Omental fat pad (tissue), 4 donors: ENCODE results near the gene INSYN2B. TPM values are rescaled to one million over a fixed set of nuclear protein-coding genes. Genes with fewer than 3 reads are reported as not detected.

Source experiments
- ATAC-seq: fragments of 150-250 bp; one replicate; pipeline ENCODE4 v1.9.1; 2016; ENCODE audit warnings: mild to moderate bottlenecking, moderate library complexity; ENCODE audit not compliant: low FRiP score
- DNase-seq: peaks from one replicate; pipeline ENCODE4 v3.0.0-alpha.2; 2019; ENCODE audit warnings: low spot score
- total RNA-seq, 4 donors: library from RNA; depleted of rRNA; stranded (reverse); fragments of >200 nt; gene quantifications; one replicate each; pipeline ENCODE4 v1.1.0, GENCODE V29; 2016
- TF ChIP-seq, protein P1 (sequence below), 3 donors: fragments of 450-650 bp; IDR thresholded peaks; one replicate each; pipeline ENCODE4 v1.5.1; 2016 to 2017; ENCODE audit warnings: antibody characterized with exemption in 3 of 3, mild to moderate bottlenecking in 3 of 3, moderate library complexity in 2 of 3

The INSYN2B gene
- total RNA-seq, 4 donors from 2014 or later: 1.4 to 8.4 (median 5.4) TPM

GRCh38 chr5:169978714-169979113 is 1.6 kb downstream of the INSYN2B start:
- ATAC-seq (no peak), DNase-seq (no peak)
- TF ChIP-seq, protein P1, sequence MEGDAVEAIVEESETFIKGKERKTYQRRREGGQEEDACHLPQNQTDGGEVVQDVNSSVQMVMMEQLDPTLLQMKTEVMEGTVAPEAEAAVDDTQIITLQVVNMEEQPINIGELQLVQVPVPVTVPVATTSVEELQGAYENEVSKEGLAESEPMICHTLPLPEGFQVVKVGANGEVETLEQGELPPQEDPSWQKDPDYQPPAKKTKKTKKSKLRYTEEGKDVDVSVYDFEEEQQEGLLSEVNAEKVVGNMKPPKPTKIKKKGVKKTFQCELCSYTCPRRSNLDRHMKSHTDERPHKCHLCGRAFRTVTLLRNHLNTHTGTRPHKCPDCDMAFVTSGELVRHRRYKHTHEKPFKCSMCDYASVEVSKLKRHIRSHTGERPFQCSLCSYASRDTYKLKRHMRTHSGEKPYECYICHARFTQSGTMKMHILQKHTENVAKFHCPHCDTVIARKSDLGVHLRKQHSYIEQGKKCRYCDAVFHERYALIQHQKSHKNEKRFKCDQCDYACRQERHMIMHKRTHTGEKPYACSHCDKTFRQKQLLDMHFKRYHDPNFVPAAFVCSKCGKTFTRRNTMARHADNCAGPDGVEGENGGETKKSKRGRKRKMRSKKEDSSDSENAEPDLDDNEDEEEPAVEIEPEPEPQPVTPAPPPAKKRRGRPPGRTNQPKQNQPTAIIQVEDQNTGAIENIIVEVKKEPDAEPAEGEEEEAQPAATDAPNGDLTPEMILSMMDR (IDR thresholded peaks at IDR 0.05): no peak

DNA sequence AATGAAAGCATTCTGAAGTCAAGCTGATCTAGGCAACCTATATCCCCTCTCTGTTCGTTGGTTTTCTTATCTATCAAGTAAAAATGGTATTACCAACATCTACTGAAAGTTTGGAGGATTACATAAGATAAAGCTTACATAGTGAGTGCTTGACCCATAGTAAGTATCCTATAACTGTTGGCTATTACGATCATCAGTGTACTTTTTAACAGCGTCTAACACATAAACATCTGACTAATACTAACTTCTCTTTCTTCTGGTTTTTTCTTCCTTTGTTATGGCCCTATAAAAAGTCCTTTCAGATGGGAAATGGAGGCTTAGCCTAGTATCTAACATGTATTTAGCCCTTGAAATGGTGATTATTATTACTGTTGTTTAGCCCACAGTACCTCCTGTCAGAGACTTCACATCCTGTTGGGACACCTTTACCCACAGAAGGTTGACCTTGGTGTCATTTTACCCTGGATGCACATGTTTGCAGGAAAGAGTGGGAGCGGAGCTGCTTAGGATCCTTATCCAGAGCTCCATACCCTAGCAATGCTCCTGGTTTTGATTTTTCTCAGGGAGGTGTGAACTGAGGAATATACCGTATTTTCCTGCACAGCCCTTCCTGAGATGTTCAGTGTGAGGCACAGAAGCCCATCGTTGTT is 6.0 kb downstream of the INSYN2B start:
- DNase-seq (no peak), ATAC-seq (no peak)
- TF ChIP-seq, protein P1 (IDR thresholded peaks at IDR 0.05): no peak

DNA sequence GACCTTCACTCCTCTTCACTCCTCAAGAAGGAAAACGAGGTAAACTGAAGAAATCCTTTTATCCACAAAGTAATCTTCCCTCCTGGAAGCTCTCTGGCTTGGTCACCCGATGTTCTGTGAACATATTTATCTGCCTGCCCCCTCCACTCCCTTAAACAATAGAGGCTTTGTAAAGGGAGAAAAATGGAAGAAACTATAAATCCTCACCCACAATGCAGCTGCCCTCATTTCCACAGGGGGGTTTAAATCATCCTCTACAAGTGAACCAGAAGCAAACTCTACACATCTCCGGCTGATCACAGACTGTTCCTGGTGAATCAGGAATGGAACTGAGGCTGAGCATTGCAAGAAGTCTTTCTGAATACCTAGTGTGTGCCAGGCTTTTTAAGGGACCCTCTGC is 7.2 kb downstream of the INSYN2B start:
- DNase-seq (no peak), ATAC-seq (no peak)
- TF ChIP-seq, protein P1 (IDR thresholded peaks at IDR 0.05): no peak

DNA sequence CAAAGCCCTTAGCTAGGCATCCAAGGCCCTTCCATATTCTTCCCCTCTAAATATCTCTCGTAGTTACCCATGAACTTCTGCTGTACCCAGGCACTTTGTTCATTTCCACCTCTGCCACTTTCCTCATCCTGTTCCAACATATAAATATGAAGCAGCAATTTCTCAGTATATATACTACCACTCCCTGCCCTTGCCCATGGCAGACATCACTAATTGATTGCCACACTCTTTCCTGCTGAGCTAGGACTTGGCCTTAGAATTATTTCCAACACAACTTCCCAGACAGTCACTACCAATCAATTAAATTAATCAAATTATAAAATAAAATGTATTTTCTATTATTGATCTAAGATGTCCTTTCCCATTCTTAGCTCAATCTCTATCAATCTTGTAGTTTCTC is 8.5 kb downstream of the INSYN2B start:
- TF ChIP-seq, protein P1 (IDR thresholded peaks at IDR 0.05): no peak
- DNase-seq (no peak), ATAC-seq (no peak)

DNA sequence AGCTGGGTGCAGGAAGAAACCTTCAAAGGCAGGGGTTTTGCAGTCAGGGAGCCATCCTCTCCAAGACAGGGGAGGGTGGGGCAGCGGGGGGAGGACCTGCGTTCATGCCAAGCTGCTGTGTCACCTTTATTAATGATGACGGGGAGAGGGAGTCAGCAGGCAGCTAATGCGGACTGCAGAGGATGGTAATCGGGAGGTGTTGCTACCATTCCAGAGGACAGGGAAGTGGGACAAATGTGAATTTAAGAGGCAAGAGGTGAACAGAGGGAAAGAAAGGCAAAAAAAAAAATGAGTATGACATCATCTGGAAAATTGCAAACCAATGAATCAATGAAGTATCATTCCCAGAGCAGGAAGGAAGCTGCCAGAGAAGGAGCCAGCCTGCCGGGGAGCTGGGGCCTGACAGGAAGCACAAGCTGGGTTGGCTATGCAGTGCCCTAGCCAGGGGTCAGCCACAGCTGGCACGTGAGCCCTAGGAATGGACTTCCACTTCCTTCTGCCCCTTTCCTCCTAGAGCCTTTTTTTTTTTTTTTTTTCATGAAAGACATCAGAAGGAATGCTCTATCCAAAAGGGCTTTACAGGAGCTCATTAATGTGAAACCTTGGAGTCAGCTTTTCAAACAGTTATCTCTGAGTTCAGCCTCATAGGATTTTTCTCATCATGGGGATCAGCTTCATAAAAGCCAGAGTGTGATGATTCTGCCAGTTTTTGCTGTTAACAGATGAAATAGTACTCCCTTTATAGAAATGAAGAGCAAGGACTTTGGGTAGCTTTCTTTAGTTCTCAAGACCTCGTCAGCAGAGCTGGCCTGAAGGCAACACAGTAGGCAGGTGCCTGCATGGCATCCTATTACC is 9.2 kb downstream of the INSYN2B start:
- DNase-seq (no peak), ATAC-seq (peak; percentile 81)
- TF ChIP-seq, protein P1 (IDR thresholded peaks at IDR 0.05): no peak

- no peak for DNase-seq
- TF ChIP-seq, protein P1 (IDR thresholded peaks at IDR 0.05): no peak
- no peak for ATAC-seq
Observed at GRCh38 chr5:169970339-169970738, 10.0 kb downstream of the INSYN2B start.
